HG03025 (cell line): ENCODE data around the gene TAGLN2.

Experiments
- ATAC-seq: cut with Tn5 transposase; IDR thresholded peaks from one replicate; pipeline ENCODE4 v1.9.1; 2021; ENCODE audit warnings: mild to moderate bottlenecking, moderate library complexity; ENCODE audit not compliant: unreplicated experiment, low FRiP score

TAGLN2 gene

DNA sequence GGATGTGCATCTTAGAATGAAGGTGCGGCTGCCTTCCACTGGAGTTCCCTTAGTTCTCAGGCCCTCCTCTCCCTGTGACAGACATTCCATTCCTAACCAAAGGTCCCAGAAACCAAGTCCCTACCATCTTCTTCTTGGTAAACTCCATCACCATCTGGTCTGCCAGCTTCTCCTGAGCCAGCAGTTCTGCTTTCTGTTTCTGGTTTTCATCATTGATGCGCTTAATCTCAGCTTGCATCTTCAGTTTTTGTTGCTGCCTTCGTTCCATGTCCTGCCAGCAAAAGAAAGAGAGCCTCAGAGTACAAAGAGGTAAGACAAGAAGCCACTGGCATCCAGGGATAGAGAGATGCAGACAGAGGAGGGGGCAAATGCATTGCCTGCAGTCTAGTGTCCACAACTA is 44.9 kb downstream of the TAGLN2 start:
- no peak for ATAC-seq

DNA sequence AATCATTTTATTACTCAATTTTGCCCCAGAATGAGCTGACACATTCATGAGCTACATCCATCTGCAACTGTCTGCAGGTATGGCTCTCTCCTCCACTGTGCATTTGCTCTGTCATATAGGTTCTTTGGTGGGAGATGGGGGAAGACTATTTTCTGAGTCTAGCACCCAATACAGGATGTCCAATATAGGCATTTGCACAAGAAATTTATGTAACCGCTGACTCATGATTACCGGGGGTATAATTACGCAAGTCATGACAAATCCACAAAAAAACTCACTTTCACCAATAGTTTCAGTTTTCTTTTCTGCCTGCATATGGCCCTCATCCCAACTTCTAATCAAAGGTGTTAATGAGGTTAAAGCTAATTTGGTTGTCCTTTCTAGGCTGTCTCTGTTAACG is 45.3 kb downstream of the TAGLN2 start:
- no peak for ATAC-seq

DNA sequence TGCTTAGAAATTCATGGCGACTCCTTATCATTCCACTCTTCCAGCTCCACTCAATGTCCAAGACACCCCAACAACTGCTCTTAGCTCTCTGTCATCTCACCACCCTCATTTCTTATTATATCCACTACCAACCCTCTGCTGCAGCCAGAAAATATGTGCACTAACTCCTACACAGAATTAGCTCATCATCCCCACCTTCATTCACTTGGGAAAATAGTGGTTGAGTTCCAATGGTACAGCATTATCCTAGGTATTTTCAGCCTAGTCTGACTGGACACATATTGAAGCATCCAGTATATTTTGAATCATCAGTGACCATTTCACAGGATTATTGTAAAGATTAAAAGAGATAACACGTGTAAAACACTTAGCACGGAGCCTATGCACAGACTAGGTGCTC is 46.2 kb downstream of the TAGLN2 start:
- ATAC-seq = no peak

DNA sequence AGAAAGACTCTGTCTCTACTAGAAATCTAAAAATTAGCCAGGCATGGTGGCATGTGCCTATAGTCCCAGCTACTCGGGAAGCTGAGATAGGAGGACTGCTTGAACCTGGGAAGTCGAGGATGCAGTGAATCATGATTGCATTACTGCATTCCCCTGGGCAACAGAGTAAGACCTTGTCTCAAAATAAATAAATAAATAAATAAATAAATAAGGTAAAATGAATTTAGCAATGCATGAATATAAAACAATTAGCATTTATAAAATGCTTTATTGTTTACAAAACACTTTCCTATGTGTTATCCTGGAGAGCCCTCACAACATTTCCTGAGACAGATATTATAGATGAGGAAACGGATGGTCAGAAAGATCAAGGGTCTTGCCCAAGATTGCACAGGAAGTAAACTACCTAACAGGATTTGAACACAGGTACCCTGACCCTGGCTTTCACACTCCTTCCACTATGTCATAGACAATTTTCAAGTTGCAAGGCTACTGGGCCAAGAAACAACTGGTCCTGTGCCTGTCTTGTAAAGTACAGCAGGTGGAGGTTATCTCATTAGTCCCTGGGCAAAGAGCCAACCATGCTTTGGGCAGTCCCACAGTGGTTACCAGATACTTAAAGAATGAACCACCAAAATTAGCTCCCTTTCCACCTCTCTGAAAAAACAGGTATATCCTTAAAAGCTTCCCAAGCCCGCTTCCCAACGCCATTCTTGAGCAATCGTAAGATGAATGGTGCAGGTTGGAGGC is 47.4 kb downstream of the TAGLN2 start:
- no peak for ATAC-seq

DNA sequence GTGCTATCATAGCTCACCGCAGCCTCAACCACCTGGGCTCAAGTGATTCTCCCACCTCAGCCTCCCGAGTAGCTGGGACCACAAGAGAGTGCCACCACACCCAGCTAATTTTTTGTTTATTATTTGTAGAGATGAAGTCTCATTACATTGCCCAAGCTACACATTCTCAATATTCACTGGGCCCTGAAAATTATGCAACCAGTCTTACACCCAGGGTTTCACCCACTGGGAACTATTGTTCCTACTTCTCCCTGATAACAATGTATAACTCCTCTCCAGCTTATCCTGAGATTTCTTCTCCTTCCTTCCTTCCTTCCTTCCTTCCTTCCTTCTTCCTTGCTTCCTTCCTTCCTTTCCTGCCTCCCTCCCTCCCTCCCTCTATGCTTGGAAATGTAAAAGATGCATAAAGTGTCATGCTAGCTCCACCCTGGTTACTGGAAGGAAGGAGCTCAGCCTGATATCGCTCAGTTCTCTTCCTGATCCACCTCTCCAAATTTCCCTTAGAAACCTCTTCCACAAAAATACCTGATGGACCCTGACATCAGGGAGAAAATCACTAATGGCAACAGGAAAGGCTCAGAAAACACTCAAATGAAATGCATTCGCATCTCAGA is 51.7 kb downstream of the TAGLN2 start:
- ATAC-seq = no peak

DNA sequence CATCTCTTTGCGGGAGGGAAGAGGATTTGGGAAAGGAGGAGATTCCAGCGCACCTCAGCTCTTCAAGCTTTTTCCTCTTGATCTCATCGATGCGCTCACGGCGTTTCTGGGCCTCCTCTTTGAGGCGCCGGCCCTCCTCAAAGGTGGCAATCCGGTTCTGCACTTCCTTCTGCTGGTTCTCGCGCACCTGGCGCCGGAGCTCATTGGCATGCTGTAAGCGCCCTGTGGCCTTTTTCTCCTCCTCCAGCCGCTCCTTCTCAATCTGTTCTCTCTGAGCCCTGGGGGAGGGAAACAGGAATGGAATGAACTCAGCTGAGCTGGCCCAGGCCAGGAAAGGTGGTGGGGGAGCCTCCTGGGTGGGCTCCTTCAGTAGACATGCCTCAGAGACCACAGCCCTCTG is 52.4 kb downstream of the TAGLN2 start:
- no peak for ATAC-seq

DNA sequence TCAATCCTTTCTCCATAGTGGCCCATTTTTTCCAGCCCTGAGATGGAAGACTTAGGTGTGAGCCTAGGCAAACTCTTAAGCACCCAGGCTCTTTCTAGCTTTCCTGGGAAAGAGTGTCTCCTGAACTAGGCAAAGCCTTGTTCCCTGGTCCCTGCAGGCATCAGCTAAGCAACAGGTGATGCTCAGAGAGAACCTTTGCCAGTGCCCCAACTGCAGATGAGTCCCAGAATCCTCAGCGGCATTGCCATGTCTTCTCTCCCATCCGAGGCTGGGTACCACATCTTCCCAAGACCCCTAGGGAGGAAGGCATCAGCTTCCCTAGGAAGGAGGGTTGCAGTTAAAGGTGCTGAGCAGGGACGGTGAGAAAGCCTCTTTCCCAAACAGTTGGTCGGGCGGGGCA is 54.6 kb downstream of the TAGLN2 start:
- ATAC-seq = no peak

DNA sequence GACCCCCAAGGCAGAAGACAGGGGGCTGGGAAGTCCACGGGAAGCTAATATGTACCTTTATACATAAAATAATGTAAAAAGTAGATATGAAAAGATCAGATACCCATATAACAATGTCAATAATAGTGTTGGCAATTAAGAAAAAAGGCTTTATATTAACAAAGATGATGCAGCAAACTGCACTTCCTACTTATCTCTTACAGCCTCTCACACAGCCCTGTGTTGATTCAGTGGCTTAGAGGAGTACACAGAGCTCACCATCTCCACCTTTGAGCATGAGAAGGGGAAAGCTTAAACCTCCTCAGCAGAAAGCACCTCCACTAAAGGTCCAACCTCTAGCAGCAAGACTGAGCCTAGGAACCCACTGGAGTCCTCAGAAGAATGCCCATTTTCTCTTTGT is 55.7 kb downstream of the TAGLN2 start:
- ATAC-seq = no peak

DNA sequence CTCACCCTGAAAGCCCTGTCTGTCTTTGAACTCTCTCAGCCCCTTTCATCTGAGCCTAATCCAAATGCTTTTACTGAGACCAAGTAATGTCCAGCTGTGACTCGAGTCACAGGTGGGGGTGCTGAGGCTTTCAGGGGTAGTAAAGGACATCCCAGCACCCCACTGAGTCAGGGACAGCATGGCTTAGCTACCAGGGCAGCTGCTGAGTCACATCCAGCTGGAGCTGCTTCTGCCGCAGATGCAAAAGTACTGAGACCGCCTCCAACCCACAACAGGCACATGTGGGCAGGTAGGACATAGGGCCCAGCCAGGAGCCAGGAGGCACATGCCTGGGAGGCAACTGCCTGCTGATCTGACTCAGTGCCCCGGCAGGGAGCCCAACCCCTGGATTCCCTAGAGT is 56.1 kb downstream of the TAGLN2 start:
- no peak for ATAC-seq

DNA sequence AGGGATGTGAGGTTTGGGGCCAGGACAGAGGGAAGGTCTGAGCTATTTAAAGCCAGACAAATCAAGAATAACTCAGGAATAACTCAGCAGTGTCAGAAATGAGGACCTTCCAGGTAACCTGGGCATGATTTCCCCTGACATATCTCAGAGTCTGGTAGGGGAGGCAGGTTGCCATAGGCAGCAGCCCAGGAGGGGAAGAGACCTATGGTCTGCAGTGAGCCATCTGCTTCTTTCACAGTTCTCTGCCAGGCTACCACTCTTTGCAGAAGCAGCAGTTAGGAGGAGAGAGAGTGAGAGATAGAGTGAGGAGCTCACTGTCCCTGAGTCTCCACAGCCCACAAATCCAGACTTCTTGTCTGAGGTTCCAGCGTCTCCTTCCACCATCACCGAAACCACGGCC is 56.5 kb downstream of the TAGLN2 start:
- no peak for ATAC-seq
